ENCODE measurements around the gene HCN2.
"Not testable (repeated sequence)": the region's sequence is repeated elsewhere in the genome, so short reads cannot be mapped to it uniquely, and the experiment has no call there.

The HCN2 gene

GRCh38 chr19:572140-572742 lies 17.4 kb upstream of the HCN2 start, which contains the start of gene BSG:
TSS of gene BSG (plus strand) at chr19:572596. CDS start at chr19:572635, 39 bp downstream.
- DNase-seq: peak; percentile 98

DNA sequence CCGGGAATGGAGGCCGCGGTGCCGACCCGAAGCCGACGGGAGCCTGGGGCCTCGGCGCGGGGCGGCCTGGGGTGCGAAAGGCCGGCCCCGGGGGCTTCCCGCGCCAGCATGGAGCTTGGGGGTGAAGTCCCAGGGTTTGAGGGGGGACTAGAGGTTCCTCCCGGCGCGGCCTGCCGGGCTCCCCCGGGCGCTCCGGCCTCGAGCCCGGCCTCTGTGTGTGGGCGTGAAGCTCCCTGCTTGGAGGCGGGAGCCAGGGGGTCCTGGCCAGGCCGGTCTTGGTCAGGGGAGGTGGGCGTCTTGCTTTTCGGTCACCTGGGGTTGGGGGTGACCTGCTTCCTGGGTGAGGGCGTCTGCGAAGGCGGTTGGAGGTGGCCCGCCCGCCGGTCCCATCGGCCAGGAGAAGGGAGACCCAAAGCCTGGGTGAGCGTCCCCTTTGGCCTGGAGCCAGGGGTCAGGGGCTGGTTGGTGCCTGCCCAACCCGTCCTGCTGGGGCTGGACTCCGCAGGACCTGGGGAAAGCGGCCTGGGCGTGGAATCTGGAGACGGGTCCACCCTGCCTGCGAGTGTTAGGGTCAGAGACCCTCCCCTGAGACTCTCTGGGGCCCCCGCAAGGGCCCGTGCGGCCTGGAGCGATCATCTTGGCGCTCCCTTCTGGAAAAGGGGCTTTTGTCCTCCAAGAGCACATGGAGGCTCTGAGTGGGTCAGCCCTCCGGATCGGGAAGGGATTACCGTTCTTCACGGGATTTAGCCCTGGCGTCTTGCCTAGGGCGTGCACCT lies 16.8 kb upstream of the HCN2 start:
- DNase-seq: peak; percentile 39

- no peak for DNase-seq
Observed at GRCh38 chr19:573519-573825, 16.2 kb upstream of the HCN2 start.

DNA sequence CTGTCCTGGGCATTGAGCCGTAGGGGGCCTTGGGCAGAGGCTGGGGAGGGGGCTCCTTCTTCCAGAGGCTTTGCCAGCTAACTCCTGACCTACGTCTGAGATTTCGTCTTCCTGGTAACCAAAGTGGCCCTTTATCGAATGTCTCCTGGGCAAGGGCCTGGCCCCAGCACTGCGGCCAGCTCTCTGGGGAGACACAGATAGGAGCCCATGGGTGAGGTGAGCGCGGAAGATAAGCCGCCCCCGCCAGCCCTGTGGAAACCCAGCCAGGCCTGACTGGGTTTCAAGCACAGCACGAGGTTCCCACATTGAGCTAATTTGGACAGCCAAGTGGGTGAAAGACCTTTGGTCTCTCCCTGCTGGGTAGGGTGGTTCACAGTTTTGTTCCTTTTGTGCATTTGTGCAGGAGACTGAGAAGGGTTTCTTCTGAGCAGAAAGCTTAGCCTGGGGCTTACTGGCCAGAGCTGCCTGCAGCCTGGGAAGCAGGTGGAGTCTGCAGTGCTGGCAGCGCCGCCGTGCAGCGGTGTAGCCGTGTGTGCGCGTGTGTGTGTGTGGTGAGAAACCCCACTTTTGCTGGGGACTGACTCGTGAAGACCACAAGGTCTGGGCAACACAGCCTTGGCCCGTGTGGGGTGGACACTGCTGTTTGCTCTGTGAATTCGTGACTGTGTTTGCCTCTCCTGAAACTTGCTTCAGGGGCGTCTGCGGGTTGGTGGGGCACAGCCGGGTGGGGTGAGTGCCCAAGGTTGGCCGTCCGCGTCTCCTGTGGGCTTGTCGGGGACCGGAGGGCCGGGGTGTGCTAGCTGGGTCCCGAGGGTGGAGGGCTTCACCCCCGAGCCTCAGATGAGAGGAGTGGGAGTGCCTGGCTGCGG lies 14.8 kb upstream of the HCN2 start:
- no peak for DNase-seq

GRCh38 chr19:575527-576506 lies 13.9 kb upstream of the HCN2 start:
- peak; percentile 20 for DNase-seq

DNA sequence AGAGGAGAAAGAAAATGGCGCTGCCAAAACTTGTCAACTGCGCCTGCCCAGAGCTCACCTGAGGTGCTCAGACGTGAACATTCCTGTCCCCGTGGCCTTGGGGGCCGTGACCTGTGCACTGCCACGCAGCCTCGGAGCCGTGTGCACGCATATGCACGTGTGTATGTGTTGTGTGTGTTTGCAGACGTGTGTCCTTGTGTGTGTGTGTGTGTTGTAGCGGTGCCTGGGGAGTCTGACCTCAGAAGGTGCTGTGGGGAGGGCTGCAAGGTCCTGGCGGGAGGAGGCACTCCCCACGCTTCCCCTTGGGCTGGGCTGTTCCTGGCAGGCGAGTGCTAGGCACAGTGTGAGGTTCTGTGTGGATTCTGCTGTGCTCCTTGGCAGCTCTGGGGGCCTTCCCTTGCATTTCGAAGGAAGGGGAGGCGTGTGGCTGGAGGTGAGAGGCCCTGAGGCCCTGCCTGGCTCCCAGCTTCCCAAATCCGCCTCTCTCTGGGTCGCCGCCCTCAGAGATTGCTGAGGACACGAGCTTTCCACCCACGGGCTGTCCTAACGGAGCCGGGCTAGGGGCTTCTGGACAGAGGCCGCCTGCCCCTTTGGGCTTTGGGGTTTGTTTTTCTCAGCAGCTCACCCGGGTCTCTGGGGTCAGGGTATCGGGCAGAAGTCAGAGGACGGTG lies 12.8 kb upstream of the HCN2 start:
- DNase-seq: no peak

GRCh38 chr19:577439-578392 lies 12.0 kb upstream of the HCN2 start:
- no peak for DNase-seq

GRCh38 chr19:579111-579841 lies 10.4 kb upstream of the HCN2 start:
- no peak for DNase-seq

- DNase-seq: no peak
Observed at GRCh38 chr19:579842-580155, 9.9 kb upstream of the HCN2 start.

DNA sequence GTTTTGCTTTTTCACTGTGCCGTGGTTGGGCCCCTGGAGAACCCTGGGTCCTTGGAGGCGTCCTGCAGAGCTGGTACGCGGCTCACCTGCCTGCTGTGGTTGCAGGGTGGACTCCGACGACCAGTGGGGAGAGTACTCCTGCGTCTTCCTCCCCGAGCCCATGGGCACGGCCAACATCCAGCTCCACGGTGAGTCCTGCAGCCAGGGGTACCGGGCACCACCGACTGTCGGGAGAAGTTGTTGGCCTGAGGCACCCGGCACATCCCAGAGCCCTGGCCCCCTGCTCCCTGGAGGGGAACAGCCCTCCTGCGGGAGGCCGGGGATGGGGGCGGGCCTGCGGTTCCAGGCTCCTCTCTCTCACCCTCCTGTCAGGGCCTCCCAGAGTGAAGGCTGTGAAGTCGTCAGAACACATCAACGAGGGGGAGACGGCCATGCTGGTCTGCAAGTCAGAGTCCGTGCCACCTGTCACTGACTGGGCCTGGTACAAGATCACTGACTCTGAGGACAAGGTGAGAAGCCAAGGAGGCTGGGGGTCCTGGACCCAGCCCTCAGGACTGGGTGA lies 9.3 kb upstream of the HCN2 start:
- no peak for DNase-seq

- DNase-seq: no peak
Observed at GRCh38 chr19:581399-582111, 8.1 kb upstream of the HCN2 start.

DNA sequence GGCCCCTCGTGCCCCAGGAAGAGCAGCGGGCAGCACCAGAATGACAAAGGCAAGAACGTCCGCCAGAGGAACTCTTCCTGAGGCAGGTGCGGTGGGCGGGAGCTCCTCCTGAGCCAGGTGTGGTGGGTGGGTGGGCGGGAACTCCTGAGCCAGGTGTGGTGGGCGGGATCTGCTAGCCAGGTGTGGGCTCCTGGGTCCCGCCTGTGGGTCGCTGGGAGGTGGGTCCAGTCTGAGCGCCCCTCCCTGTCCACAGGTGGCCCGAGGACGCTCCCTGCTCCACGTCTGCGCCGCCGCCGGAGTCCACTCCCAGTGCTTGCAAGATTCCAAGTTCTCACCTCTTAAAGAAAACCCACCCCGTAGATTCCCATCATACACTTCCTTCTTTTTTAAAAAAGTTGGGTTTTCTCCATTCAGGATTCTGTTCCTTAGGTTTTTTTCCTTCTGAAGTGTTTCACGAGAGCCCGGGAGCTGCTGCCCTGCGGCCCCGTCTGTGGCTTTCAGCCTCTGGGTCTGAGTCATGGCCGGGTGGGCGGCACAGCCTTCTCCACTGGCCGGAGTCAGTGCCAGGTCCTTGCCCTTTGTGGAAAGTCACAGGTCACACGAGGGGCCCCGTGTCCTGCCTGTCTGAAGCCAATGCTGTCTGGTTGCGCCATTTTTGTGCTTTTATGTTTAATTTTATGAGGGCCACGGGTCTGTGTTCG lies 7.0 kb upstream of the HCN2 start:
- DNase-seq: no peak

GRCh38 chr19:583198-583967 lies 6.3 kb upstream of the HCN2 start:
- DNase-seq: no peak

DNA sequence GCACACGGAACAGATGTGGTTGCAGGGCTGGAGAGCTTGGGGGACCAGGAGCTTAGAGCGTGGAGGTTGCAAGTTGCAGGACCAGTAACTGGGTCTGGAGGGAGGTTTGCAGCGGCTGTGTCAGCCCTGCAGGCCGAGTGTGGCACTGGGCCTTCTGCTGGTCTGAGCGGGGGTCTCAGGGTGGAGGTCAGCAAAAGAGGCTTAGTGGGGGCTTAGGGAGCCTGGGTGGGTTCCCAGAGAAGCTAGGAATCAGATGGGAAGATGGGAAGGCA lies 5.8 kb upstream of the HCN2 start:
- no peak for DNase-seq

DNA sequence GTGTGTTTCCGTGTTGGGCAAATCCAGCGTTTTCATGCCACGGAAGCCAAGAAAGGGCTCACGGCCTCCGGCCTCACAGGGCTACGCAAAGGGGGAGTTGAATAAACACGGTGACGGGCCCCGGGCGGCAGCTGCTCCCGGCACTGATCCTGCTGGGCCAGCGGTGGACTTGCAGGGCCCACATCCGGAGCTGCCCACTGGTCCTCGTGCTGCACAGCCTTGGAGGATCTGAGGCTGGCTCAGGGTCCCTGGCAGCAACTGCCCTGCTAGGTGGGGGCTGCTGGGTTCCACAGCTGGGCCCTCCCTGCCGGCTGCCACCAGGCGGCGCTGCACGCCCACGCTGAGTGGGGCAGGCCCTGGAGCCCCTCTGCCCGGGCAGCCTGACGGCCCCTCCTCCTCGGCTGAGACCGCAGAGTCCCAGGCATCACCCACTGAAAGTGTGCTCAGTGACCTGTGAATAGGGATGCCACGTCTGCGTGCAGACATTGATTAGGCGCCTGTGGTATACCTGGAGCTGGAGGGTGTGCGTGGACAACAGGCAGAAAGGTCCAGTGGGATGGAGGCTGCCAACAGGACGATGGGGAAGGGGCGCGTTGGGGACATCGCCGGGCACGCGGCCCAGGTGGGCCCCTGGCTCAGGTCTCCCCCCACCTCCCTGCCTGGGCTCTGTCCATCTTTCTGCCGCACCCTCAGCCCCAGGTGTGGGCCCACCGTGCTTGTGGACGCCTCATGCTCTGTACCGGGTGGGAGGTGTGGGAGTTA lies 5.3 kb upstream of the HCN2 start:
- DNase-seq: peak; percentile 49

- not testable (repeated sequence) for DNase-seq
Observed at GRCh38 chr19:585146-585545, 4.5 kb upstream of the HCN2 start.

GRCh38 chr19:585551-586110 lies 4.0 kb upstream of the HCN2 start:
- DNase-seq: no peak

All from fibroblast of skin of right quadriceps (primary cell).